Loucy (cell line): ENCODE data around the gene WDR64.

Experiments
- EZH2phosphoT487 ChIP-seq: fragments of 200-600 bp; IDR thresholded peaks from 2 replicates; pipeline ENCODE4 v1.6.1; 2018; ENCODE audit warnings: antibody characterized with exemption, mild to moderate bottlenecking, moderate library complexity, borderline replicate concordance
- TF ChIP-seq, protein P1 (sequence below): fragments of 200-600 bp; sonication (generic); conservative IDR thresholded peaks from 2 replicates; pipeline ENCODE4 v1.5.1; 2014; ENCODE audit warnings: mild to moderate bottlenecking, antibody characterized with exemption, low read length

DNA sequence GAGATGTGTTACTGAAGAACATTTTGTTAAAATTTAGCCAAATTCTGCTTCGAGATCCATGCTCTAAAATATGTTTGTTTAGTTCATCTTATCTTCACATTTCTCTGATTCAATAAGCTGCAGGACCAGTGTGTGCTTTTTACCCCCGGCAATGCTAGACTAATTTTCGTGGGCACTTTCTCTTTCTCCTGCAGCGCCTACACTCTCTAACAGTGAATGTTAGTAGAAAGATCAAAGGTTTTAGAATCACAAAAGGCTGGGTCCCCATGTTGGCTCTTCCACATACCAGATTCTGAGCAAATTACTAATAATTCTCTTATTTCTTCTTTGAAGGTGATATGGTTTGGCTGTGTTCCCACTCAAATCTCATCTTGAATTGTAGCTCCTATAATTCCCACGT lies 20.4 kb upstream of the WDR64 start:
- no peak for TF ChIP-seq EZH2phosphoT487
- TF ChIP-seq, protein P1, sequence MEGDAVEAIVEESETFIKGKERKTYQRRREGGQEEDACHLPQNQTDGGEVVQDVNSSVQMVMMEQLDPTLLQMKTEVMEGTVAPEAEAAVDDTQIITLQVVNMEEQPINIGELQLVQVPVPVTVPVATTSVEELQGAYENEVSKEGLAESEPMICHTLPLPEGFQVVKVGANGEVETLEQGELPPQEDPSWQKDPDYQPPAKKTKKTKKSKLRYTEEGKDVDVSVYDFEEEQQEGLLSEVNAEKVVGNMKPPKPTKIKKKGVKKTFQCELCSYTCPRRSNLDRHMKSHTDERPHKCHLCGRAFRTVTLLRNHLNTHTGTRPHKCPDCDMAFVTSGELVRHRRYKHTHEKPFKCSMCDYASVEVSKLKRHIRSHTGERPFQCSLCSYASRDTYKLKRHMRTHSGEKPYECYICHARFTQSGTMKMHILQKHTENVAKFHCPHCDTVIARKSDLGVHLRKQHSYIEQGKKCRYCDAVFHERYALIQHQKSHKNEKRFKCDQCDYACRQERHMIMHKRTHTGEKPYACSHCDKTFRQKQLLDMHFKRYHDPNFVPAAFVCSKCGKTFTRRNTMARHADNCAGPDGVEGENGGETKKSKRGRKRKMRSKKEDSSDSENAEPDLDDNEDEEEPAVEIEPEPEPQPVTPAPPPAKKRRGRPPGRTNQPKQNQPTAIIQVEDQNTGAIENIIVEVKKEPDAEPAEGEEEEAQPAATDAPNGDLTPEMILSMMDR, result no peak
